KMS-11 (cell line): ENCODE measurements around the gene RSL1D1.

Source experiments
- H2AFZ ChIP-seq: fragments of 200-600 bp; sonication (generic); 2 replicates; pipeline ENCODE4 v1.6.1; 2016; ENCODE audit warnings: antibody characterized with exemption, mixed run types, low read depth
- H3K27ac ChIP-seq: fragments of 200-600 bp; sonication (generic); 2 replicates; pipeline ENCODE4 v1.6.1; 2016; ENCODE audit warnings: mild to moderate bottlenecking, mixed run types
- H3K27me3 ChIP-seq: fragments of 200-600 bp; sonication (generic); 2 replicates; pipeline ENCODE4 v1.6.1; 2017; ENCODE audit warnings: mild to moderate bottlenecking, low read depth, mixed run types, moderate library complexity; ENCODE audit not compliant: insufficient read depth
- H3K36me3 ChIP-seq: fragments of 200-600 bp; sonication (generic); 2 replicates; pipeline ENCODE4 v1.6.1; 2017; ENCODE audit warnings: mild to moderate bottlenecking, mixed run types; ENCODE audit not compliant: insufficient read depth
- H3K4me1 ChIP-seq: fragments of 200-600 bp; sonication (generic); 2 replicates; pipeline ENCODE4 v1.6.1; 2016; ENCODE audit warnings: mild to moderate bottlenecking, low read depth, mixed run types; ENCODE audit not compliant: poor library complexity, severe bottlenecking
- H3K4me2 ChIP-seq: fragments of 200-600 bp; sonication (generic); 2 replicates; pipeline ENCODE4 v1.7.0; 2016; ENCODE audit warnings: mild to moderate bottlenecking, mixed run types
- H3K4me3 ChIP-seq: fragments of 200-600 bp; sonication (generic); IDR thresholded peaks from 2 replicates; pipeline ENCODE4 v1.6.1; 2017; ENCODE audit warnings: low read depth, low read length, mixed read lengths; ENCODE audit not compliant: insufficient read depth
- H3K79me2 ChIP-seq: fragments of 200-600 bp; sonication (generic); 2 replicates; pipeline ENCODE4 v1.6.1; 2016; ENCODE audit warnings: low read depth, mixed run types; ENCODE audit not compliant: insufficient read depth
- H3K9ac ChIP-seq: fragments of 200-600 bp; sonication (generic); 2 replicates; pipeline ENCODE4 v1.6.1; 2016; ENCODE audit warnings: mild to moderate bottlenecking, mixed run types
- H4K20me1 ChIP-seq: fragments of 200-600 bp; sonication (generic); 2 replicates; pipeline ENCODE4 v1.6.1; 2016; ENCODE audit warnings: mild to moderate bottlenecking, mixed run types; ENCODE audit not compliant: insufficient read depth
- CTCF ChIP-seq: fragments of 200-600 bp; sonication (generic); conservative IDR thresholded peaks from 2 replicates; pipeline ENCODE4 v1.6.1; 2017; ENCODE audit warnings: low read depth, mild to moderate bottlenecking, antibody characterized with exemption, low read length, moderate library complexity, mixed read lengths

The RSL1D1 gene

GRCh38 chr16:11797166-11797956 lies 54.0 kb downstream of the RSL1D1 start, which contains the start of gene ZC3H7A:
Gene ZC3H7A (minus strand): TSS chr16:11797258. CDS start chr16:11782354, 14,904 bp downstream.
- peak; percentile 42 for TF ChIP-seq CTCF
- peak within 1 kb of the TSS; percentile 79 for H3K4me3 ChIP-seq
- peak within 1 kb of the TSS; percentile 90 for H3K27ac ChIP-seq
- 0 out of 2 replicates have a peak, but pooled peaks cover 5% of the 10 kb centered on the region for H3K36me3 ChIP-seq
- peak within 1 kb of the TSS; percentile 72 for H2AFZ ChIP-seq
- H3K27me3 ChIP-seq = no peaks in the 10 kb centered on the region
- H3K4me1 ChIP-seq = peaks cover 53% of the 10 kb centered on the region
- H3K9ac ChIP-seq = peak within 1 kb of the TSS; percentile 95
- no peaks in the 10 kb centered on the region for H4K20me1 ChIP-seq
- H3K79me2 ChIP-seq = peaks cover 58% of the 10 kb centered on the region
- peak within 1 kb of the TSS; percentile 98 for H3K4me2 ChIP-seq

GRCh38 chr16:11796227-11797165 lies 54.8 kb downstream of the RSL1D1 start:
- Histone ChIP-seq H3K27me3 (no peaks in the 10 kb centered on the region), H3K36me3 (0 out of 2 replicates have a peak, but pooled peaks cover 5% of the 10 kb centered on the region), H4K20me1 (no peaks in the 10 kb centered on the region), H2AFZ (no peak overlapping the region), H3K27ac (peak overlapping the region; percentile 78), H3K4me3 (no peak overlapping the region), H3K4me1 (peaks cover 61% of the 10 kb centered on the region), H3K79me2 (peaks cover 66% of the 10 kb centered on the region), H3K9ac (peak overlapping the region; percentile 95), H3K4me2 (peak overlapping the region; percentile 92)
- no peak for TF ChIP-seq CTCF

GRCh38 chr16:11795887-11796226 lies 55.5 kb downstream of the RSL1D1 start:
- Histone ChIP-seq H3K4me3 (no peak overlapping the region), H3K36me3 (peaks cover 5% of the 10 kb centered on the region; the same call in 1 of the 2 replicates), H3K27me3 (no peaks in the 10 kb centered on the region), H3K79me2 (peaks cover 72% of the 10 kb centered on the region), H4K20me1 (no peaks in the 10 kb centered on the region; the same call in 1 of the 2 replicates), H3K27ac (peak overlapping the region; percentile 78; the same call in 1 of the 2 replicates), H3K4me1 (peaks cover 63% of the 10 kb centered on the region), H2AFZ (no peak overlapping the region), H3K9ac (peak overlapping the region; percentile 95; the same call in 1 of the 2 replicates), H3K4me2 (peak overlapping the region; percentile 92)
- TF ChIP-seq CTCF = no peak
